IPS-15b (cell line): ENCODE results near the gene THRA.

Source experiments
- H3K27me3 ChIP-seq: one replicate; pipeline ENCODE4 v1.6.1; 2013; ENCODE audit warnings: low read length; ENCODE audit not compliant: control insufficient read depth, insufficient read depth
- H3K36me3 ChIP-seq: one replicate; pipeline ENCODE4 v1.6.1; 2013; ENCODE audit warnings: low read length; ENCODE audit not compliant: control insufficient read depth, insufficient read depth
- H3K4me1 ChIP-seq: one replicate; pipeline ENCODE4 v1.6.1; 2013; ENCODE audit warnings: mild to moderate bottlenecking, low read length; ENCODE audit not compliant: control insufficient read depth, insufficient read depth
- H3K4me3 ChIP-seq: one replicate; pipeline ENCODE4 v1.5.1; 2013; ENCODE audit warnings: low read depth, low read length
- H3K9ac ChIP-seq: one replicate; pipeline ENCODE4 v1.6.1; 2013; ENCODE audit warnings: low read depth, mild to moderate bottlenecking, low read length
- H3K9me3 ChIP-seq: one replicate; pipeline ENCODE4 v1.6.1; 2013; ENCODE audit warnings: mild to moderate bottlenecking, low read length; ENCODE audit not compliant: control insufficient read depth, insufficient read depth

The THRA gene, protein sequence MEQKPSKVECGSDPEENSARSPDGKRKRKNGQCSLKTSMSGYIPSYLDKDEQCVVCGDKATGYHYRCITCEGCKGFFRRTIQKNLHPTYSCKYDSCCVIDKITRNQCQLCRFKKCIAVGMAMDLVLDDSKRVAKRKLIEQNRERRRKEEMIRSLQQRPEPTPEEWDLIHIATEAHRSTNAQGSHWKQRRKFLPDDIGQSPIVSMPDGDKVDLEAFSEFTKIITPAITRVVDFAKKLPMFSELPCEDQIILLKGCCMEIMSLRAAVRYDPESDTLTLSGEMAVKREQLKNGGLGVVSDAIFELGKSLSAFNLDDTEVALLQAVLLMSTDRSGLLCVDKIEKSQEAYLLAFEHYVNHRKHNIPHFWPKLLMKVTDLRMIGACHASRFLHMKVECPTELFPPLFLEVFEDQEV

GRCh38 chr17:40062329-40063186 is at the start of gene THRA:
Gene THRA (plus strand): TSS chr17:40062965. CDS start chr17:40074489, 11,524 bp downstream.
- Histone ChIP-seq H3K4me3 (peak within 1 kb of the TSS; percentile 81), H3K4me1 (peaks cover 27% of the 10 kb centered on the region), H3K9me3 (no peaks in the 10 kb centered on the region)

DNA sequence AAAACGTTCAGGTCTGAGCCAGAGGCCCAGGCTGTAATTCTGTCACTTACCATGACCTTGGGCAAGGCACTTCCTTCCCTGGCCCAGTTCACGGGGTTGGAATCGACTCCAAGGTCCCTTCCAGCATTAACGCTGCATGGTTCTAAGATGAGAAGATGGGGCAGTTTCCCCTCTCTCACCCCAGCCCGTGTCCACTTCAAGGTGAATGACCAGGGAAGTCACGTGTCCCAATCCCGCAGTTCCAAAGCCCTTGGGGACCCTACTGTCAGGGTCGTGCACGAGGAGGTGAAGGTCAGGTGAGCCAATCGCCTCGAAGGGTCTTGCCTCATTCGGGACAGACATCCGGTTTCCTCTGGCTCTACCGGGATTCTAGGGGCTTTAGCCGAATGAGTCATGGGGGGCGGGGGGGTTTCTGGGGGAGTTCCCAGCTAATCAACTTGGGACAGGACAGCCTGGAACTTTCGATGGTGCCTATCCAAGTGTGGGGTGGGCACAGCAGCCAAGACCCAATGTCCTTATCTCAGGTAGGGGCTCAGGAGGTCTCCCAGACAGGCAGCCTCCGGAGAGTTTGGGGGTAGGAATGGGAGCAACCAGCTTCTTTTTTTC is 48.3 kb upstream of the THRA start:
- H3K9me3 ChIP-seq, result no peaks in the 10 kb centered on the region
- peaks cover 12% of the 10 kb centered on the region for H3K4me1 ChIP-seq
- H3K36me3 ChIP-seq, result peaks cover 8% of the 10 kb centered on the region
- no peaks in the 10 kb centered on the region for H3K27me3 ChIP-seq
- no peak overlapping the region for H3K4me3 ChIP-seq
- no peak overlapping the region for H3K9ac ChIP-seq

More at GRCh38 chr17:40062329-40063186, at the start of gene THRA:
- H3K36me3 ChIP-seq, result no peaks in the 10 kb centered on the region
- peak within 1 kb of the TSS; percentile 87 for H3K9ac ChIP-seq
- H3K27me3 ChIP-seq, result peaks cover 26% of the 10 kb centered on the region

DNA sequence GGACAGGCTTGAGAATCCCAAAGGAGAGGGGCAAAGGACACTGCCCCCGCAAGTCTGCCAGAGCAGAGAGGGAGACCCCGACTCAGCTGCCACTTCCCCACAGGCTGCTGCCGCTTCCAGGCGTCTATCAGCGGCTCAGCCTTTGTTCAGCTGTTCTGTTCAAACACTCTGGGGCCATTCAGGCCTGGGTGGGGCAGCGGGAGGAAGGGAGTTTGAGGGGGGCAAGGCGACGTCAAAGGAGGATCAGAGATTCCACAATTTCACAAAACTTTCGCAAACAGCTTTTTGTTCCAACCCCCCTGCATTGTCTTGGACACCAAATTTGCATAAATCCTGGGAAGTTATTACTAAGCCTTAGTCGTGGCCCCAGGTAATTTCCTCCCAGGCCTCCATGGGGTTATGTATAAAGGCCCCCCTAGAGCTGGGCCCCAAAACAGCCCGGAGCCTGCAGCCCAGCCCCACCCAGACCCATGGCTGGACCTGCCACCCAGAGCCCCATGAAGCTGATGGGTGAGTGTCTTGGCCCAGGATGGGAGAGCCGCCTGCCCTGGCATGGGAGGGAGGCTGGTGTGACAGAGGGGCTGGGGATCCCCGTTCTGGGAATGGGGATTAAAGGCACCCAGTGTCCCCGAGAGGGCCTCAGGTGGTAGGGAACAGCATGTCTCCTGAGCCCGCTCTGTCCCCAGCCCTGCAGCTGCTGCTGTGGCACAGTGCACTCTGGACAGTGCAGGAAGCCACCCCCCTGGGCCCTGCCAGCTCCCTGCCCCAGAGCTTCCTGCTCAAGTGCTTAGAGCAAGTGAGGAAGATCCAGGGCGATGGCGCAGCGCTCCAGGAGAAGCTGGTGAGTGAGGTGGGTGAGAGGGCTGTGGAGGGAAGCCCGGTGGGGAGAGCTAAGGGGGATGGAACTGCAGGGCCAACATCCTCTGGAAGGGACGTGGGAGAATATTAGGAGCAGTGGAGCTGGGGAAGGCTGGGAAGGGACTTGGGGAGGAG is 47.5 kb upstream of the THRA start, which contains the start of gene CSF3:
CSF3 (plus strand) TSS at position 436 of the 993 bp plus-strand sequence; CDS start at position 471, 35 bp downstream.
- H3K9ac ChIP-seq, result peak within 1 kb of the TSS; percentile 65
- H3K36me3 ChIP-seq, result peaks cover 16% of the 10 kb centered on the region
- H3K9me3 ChIP-seq, result no peaks in the 10 kb centered on the region
- peaks cover 12% of the 10 kb centered on the region for H3K4me1 ChIP-seq
- H3K4me3 ChIP-seq, result no peak within 1 kb of the TSS
- H3K27me3 ChIP-seq, result no peaks in the 10 kb centered on the region

DNA sequence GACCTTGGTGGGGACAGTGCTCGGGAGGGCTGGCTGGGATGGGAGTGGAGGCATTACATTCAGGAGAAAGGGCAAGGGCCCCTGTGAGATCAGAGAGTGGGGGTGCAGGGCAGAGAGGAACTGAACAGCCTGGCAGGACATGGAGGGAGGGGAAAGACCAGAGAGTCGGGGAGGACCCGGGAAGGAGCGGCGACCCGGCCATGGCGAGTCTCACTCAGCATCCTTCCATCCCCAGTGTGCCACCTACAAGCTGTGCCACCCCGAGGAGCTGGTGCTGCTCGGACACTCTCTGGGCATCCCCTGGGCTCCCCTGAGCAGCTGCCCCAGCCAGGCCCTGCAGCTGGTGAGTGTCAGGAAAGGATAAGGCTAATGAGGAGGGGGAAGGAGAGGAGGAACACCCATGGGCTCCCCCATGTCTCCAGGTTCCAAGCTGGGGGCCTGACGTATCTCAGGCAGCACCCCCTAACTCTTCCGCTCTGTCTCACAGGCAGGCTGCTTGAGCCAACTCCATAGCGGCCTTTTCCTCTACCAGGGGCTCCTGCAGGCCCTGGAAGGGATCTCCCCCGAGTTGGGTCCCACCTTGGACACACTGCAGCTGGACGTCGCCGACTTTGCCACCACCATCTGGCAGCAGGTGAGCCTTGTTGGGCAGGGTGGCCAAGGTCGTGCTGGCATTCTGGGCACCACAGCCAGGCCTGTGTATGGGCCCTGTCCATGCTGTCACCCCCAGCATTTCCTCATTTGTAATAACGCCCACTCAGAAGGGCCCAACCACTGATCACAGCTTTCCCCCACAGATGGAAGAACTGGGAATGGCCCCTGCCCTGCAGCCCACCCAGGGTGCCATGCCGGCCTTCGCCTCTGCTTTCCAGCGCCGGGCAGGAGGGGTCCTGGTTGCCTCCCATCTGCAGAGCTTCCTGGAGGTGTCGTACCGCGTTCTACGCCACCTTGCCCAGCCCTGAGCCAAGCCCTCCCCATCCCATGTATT is 46.5 kb upstream of the THRA start:
- Histone ChIP-seq H3K9ac (no peak overlapping the region), H3K9me3 (no peaks in the 10 kb centered on the region), H3K36me3 (peaks cover 18% of the 10 kb centered on the region), H3K27me3 (no peaks in the 10 kb centered on the region), H3K4me3 (no peak overlapping the region), H3K4me1 (peaks cover 12% of the 10 kb centered on the region)

DNA sequence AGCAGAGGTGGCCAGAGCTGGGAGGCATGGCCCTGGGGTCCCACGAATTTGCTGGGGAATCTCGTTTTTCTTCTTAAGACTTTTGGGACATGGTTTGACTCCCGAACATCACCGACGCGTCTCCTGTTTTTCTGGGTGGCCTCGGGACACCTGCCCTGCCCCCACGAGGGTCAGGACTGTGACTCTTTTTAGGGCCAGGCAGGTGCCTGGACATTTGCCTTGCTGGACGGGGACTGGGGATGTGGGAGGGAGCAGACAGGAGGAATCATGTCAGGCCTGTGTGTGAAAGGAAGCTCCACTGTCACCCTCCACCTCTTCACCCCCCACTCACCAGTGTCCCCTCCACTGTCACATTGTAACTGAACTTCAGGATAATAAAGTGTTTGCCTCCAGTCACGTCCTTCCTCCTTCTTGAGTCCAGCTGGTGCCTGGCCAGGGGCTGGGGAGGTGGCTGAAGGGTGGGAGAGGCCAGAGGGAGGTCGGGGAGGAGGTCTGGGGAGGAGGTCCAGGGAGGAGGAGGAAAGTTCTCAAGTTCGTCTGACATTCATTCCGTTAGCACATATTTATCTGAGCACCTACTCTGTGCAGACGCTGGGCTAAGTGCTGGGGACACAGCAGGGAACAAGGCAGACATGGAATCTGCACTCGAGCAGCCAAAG is 45.2 kb upstream of the THRA start:
- Histone ChIP-seq H3K9me3 (no peaks in the 10 kb centered on the region), H3K36me3 (peaks cover 30% of the 10 kb centered on the region), H3K9ac (no peak overlapping the region), H3K27me3 (no peaks in the 10 kb centered on the region), H3K4me1 (peaks cover 12% of the 10 kb centered on the region), H3K4me3 (no peak overlapping the region)

DNA sequence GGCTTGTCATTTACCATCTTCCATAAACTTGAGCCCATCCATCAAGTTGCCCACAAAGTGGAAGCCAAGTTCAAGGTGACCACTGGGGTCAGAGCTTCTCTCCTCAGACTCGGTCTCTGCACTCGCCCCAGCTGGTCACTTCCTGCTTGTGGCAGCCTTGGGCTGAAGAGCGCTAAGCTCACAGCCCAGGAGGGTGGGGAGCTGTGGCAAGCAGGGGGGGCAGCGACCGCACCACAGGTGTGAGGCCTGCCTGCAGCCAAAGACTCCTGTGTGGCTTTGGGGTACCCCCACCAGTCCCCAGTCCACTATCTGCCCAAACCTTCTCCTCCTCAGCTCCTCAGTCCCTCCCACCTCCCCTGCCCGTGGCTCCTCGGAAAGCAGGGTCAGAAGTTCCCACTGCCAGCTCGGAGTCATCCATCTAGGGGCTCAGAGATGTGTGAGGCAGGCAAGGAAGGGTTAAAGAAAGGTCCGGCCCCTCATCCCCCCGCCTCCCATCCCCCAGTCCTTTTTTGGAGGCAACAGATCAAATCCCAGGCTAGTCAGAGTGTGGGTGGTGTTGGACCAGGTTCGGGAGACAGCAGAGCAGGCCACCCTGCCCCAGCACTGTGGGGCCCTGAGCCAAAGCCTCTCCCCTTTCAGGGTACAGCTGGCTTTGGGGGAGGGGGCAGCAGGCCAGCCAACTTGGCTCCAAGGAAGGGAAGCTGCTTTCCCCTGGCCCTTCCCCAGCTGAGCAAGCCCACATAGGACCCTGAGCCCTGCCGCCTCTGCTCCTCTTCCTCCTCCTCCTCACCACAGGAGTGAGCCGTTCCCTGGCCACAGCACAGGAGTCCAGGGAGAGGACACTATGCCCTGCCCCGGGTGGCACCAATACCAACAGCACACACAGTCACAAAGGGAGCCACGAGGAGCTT is 44.3 kb upstream of the THRA start:
- no peaks in the 10 kb centered on the region for H3K9me3 ChIP-seq
- H3K4me3 ChIP-seq, result no peak overlapping the region
- no peak overlapping the region for H3K9ac ChIP-seq
- H3K4me1 ChIP-seq, result peaks cover 12% of the 10 kb centered on the region
- no peaks in the 10 kb centered on the region for H3K27me3 ChIP-seq
- H3K36me3 ChIP-seq, result peaks cover 39% of the 10 kb centered on the region

DNA sequence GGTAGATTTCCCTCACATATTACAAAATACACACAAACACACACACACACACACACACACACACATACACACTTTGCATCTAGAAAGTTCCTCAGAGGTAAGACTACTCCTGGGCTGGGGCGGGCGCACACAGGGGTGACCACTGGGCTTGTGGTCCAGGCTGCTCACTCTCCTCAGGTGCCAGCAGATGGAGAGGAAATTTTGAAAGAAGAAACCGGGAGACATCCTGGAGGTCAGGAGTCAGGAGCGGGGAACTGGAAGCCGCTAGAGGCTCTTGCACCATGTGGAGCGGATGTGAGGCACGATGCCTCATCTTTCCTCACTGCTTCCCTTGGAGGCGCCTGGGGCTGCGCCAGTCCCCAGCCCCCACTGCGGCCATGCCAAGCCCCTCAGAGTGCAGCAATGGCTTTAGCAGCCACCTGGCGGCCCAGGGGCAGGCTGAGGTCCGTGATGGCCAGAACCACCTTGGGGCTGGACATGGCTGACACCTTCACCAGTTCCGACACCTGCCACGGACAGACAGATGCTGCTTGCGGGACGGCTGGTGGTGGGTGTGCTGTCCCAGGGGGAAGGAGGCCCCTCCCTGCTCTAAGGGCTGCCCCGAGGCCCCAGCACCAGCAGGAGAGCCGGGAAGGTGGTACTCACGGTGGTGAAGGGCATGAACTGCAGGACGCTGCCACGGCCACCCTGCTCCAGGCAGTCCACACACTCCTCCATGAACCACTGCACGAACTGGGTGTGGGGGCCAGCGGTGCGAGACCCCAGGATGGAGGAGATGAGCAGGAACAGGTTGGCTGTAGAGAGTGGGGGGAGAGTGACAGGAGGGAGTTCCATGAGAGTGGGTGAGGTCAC is 43.4 kb upstream of the THRA start:
- H3K27me3 ChIP-seq, result no peaks in the 10 kb centered on the region
- H3K36me3 ChIP-seq, result peaks cover 46% of the 10 kb centered on the region
- H3K4me1 ChIP-seq, result peaks cover 12% of the 10 kb centered on the region
- H3K4me3 ChIP-seq, result no peak overlapping the region
- H3K9me3 ChIP-seq, result no peaks in the 10 kb centered on the region
- no peak overlapping the region for H3K9ac ChIP-seq

DNA sequence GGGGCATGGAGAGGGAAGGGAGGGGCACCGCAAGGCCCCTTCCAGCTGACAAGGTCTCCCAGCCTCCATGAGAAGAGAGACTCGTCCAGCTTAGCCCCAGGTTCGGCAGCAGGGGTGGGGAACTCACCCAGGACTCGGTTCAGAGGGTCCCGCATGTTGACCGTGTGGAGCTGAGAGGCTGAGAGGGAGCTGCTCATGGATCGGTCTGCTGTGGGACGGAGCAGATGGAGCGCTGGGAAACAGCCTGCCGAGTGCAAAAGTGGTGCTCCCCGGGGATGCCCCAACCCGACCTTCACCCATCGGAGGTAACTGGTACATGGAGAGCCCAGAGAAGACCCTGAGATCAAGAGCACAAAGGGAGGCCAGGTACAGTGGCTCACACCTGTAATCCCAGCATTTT is 42.6 kb upstream of the THRA start:
- H3K4me3 ChIP-seq, result no peak overlapping the region
- no peak overlapping the region for H3K9ac ChIP-seq
- H3K36me3 ChIP-seq, result peaks cover 46% of the 10 kb centered on the region
- H3K9me3 ChIP-seq, result no peaks in the 10 kb centered on the region
- H3K27me3 ChIP-seq, result no peaks in the 10 kb centered on the region
- peaks cover 7% of the 10 kb centered on the region for H3K4me1 ChIP-seq
